D721Med (cell line): ENCODE results near the gene NEDD9.

Experiments
- DNase-seq: peaks from one replicate; pipeline ENCODE4 v3.0.0; 2011; ENCODE audit warnings: low spot score; ENCODE audit not compliant: insufficient read length
- FAIRE-seq: peaks from 2 replicates; lab custom pipeline; 2011; peaks lifted over from hg19 to GRCh38; lab: Jason Lieb, UNC
- CTCF ChIP-seq: IDR thresholded peaks from 2 replicates; pipeline ENCODE4 v1.5.1; 2012; ENCODE audit warnings: mild to moderate bottlenecking, control low read depth; ENCODE audit not compliant: insufficient read depth; ENCODE audit errors: missing control alignments

Gene NEDD9

DNA sequence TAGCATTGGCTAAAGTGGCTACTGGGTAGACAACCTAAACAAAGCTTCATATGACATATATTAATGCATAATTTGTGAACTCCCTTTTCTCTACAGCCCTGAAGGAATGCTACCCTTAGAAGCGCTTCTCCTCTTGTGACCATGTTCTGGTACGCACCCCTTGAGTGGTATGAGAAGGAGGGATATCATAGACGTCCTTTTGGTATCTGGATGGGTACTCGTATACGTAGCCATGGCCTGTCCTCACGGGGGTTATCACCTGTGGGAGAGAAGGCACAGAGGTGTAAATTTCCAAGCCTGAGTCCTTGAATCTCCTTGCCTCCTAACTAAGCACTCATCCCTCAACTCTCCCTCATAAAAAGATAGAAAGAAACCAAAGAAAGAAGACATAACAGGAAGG is 39.0 kb downstream of the NEDD9 start:
- DNase-seq (no peak), FAIRE-seq (no peak)
- TF ChIP-seq CTCF, result no peak

- FAIRE-seq, result no peak
- no peak for TF ChIP-seq CTCF
- DNase-seq, result no peak
These were observed 40.3 kb downstream of the NEDD9 start for GRCh38 chr6:11192167-11192566.

GRCh38 chr6:11190625-11191245 is 41.7 kb downstream of the NEDD9 start:
- no peak for TF ChIP-seq CTCF
- FAIRE-seq, result no peak
- no peak for DNase-seq

DNA sequence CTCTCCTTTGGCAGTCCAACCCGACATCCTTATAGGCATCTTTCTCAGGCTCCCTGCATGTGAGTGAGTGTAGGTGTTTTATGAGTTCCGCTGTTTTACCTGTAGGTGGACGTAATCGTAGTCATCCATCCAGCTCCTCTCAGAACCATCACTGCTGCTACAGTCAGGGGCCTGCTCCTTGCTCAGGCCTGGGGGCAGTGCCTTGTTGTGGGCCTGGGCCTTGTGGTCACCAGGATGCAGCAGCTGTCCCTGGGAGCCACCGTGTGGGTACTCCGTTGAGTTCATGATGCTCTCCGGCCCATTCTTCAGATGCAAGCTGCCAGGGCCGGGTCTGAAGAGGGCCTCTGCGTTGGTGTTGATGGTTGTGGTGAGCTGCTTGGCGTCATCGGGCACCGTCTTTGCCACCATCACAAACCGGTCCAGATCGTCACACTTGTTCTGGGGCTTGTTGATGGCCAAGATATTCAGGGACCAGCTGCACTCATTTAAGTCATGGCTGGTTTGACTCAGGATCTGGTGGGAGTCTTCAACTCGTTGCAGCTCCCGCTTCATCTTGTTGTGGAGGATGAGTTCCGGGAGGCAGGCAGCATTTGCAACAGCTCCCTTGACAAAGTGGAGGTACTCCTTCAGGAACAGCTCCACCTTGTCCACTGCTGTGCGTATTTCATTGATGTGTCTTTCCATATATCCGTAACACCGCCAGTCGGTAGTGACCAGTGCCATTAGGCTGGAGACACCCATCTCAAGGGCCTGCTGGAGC is 42.4 kb downstream of the NEDD9 start:
- DNase-seq, result no peak
- TF ChIP-seq CTCF, result no peak
- no peak for FAIRE-seq

DNA sequence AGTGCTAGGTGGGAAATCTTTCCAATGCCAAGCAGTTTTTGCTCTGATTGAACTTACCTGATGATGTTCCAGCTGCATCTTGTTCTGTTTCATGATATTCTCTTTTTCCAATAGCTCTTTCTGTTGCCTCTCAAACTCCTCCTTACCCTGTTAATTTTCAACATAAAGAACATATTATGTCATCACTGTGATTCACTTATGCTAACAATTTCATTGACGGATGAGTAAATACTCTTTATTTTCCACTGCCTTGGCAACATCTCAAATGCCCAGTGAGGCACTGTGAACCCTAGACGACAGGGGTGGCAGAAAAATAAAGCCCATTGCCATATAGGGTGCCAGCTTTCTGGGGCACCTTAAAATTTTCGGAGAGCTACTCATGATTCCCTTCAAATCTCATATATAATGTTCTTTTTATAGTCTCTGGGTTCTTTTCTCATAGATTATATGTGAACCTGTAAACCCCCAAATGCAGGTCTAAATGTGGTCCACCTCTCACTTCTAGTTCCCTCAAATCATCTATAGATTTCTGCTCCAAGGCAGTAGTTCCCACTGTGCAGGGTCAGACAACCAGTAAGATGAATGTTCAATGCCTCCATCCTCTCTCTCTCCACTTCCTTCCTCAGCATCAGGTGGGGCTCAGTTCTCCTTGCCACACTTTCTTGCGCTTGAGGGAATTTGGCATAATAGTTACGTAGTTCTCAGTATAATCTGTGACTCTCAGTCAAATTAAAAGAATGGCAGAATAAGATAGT is 44.1 kb downstream of the NEDD9 start:
- FAIRE-seq (no peak), DNase-seq (no peak)
- TF ChIP-seq CTCF, result no peak

- FAIRE-seq (no peak), DNase-seq (no peak)
- no peak for TF ChIP-seq CTCF
These were observed 45.2 kb downstream of the NEDD9 start for GRCh38 chr6:11187301-11187700.
